Endometrium (tissue), 2 donors: ENCODE data around the gene TMEM165.
A peak's percentile ranks its signal among the peaks of the same experiment; 100 is the strongest.
"Not testable (repeated sequence)": the region's sequence is repeated elsewhere in the genome, so short reads cannot be mapped to it uniquely, and the experiment has no call there.

Source experiments
- FAIRE-seq: peaks from 2 replicates; lab custom pipeline; 2012; peaks lifted over from hg19 to GRCh38; lab: Jason Lieb, UNC
- donor health status: control.
- donor health status: control.

TMEM165 gene, protein sequence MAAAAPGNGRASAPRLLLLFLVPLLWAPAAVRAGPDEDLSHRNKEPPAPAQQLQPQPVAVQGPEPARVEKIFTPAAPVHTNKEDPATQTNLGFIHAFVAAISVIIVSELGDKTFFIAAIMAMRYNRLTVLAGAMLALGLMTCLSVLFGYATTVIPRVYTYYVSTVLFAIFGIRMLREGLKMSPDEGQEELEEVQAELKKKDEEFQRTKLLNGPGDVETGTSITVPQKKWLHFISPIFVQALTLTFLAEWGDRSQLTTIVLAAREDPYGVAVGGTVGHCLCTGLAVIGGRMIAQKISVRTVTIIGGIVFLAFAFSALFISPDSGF

GRCh38 chr4:55395529-55396307, at the start of gene TMEM165:
TSS of gene TMEM165 (plus strand) at chr4:55395957. CDS start at chr4:55396190, 233 bp downstream.
- FAIRE-seq = no peak

DNA sequence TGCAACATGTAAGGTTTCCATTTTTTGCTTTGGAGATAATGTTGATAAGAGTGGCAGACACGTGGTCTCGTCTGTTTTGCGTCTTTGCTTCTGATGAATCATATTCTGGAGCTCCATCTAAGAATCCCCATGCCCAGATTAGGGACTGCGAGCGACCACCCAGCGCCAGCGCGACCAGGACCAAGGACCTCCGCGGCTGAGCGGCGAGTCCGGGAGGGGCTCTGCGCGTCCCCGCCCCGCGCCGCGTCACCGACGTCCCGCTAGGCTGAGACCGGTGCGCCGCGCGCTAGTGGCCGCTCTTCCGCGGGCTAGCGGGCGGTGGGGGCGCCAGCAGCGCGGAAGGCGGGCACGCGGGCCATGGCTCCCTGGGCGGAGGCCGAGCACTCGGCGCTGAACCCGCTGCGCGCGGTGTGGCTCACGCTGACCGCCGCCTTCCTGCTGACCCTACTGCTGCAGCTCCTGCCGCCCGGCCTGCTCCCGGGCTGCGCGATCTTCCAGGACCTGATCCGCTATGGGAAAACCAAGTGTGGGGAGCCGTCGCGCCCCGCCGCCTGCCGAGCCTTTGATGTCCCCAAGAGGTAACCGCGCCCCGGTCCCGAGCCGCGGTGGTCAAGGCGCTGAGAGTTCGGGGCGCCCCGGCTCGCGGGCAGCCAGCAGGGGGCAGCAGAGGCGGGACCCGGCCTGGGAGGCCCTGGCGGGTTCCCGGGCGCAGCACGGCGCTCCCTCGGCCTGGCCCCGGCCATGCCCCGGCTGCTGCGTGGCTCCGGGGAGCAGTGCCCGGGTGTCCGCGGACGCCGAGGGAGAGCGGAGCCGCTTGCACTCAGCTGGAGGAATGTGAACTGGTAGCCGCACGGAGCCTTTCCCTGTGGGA, 49.5 kb upstream of the TMEM165 start, which contains the start of gene SRD5A3:
Gene SRD5A3, plus strand, starts transcription at position 263 of the 871 bp plus-strand sequence. Its CDS starts 95 bp downstream, at position 358.
- no peak for FAIRE-seq

DNA sequence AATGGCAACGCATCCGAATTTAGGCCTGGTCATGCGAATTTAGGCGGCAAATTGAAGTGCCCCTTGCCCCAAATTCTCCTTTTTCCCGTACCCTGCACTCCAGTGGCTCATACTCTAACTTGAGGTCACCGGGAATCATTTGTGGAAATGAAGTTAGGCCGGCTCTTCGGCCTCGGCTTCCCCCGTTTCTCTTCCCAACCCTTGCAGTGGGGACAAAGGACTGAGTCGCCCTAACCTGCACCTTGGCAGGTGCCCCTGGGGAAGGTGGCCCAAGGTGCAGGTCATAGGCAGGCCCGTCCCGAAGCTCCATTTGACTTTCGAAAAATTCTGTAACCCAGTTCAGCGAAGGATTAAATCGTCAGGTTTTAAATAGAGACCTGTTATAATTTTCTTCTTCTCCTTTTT, 48.9 kb upstream of the TMEM165 start:
- no peak for FAIRE-seq

DNA sequence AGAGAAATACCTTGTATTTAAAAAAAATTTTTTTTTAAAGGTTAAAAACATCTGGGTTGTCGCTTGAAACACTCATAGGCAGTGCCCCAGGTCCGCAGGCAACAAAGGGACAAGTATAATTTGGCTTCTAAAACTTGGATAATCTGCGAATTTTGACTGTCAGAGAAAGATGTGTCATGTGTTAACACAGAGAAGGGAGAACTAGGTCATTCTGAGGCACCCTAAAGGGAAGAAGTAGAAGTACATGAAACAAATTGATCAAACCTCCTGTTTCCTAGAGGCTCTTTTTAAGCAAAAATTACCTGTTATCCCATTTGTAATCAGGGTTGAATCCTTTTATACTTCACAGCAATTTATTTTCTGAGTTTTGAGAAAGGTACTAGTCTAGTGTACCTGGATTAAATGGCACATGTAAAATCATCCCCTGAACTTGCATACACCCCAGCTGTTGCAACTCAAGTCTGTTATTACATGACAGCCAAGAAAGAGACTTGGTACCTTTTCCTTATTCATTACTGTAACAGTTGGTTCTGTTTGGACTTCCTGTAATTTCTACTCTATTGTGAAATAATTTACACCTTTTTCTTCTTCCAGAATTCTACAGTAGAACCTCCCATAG, 48.0 kb upstream of the TMEM165 start:
- FAIRE-seq = no peak

DNA sequence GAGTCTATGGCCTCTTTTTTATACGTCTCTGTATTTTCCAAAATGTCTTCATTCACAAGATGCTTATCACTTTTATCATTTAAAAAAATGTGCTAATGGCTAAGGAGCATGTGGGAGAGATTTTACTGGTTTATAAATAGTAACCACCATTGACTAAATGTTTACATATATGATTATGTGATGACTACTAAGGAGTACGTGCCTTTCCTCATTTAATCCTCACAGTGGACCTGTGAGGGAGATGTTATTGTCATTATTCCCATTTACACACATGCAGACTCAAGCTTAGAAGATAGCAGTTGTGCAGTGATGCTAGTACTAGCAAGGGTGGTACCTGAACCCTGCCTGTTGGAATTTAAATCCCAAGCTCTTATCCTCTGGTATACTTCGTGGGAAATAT, 47.3 kb upstream of the TMEM165 start:
- FAIRE-seq = no peak

- not testable (repeated sequence) for FAIRE-seq
These were observed 44.9 kb upstream of the TMEM165 start for GRCh38 chr4:55350870-55351269.

GRCh38 chr4:55351824-55352223, 43.9 kb upstream of the TMEM165 start:
- no peak for FAIRE-seq

- no peak for FAIRE-seq
These were observed 43.0 kb upstream of the TMEM165 start for GRCh38 chr4:55352726-55353125.

DNA sequence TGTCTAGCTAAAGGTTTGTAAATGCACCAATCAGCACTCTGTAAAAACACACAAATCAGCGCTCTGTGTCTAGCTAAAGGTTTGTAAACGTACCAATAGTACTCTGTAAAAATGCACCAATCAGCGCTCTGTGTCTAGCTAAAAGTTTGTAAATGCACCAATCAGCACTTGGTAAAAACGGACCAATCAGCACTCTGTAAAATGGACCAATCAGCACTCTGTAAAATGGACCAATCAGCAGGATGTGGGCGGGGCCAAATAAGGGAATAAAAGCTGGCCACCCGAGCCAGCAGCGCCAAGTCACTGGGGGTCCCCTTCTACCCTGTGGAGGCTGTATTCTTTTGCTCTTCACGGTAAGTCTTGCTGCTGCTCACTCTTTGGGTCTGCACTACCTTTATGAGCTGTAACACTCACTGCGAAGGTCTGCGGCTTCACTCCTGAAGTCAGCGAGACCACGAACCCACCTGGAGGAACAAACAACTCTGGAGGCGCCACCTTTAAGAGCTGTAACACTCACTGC, 42.5 kb upstream of the TMEM165 start:
- not testable (repeated sequence) for FAIRE-seq

DNA sequence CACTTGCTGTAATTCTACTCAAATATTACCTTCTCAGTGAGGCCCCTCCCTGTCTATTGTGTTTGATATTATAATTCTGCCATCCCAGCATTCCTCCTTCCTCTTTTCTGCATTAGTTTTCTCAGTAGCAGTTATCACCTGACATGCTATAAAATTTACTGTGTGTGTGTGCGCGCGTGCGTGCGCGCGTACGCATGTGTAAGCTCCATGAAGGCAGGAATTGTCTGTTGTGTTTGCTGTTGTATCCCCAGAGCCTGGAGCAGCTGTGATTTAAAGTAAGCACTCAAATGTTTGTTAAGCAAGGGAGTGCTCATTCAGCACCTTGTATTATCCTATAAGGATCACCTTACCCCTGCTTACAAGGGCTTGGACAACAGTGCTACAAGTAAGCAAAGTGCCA, 41.1 kb upstream of the TMEM165 start:
- FAIRE-seq = no peak

DNA sequence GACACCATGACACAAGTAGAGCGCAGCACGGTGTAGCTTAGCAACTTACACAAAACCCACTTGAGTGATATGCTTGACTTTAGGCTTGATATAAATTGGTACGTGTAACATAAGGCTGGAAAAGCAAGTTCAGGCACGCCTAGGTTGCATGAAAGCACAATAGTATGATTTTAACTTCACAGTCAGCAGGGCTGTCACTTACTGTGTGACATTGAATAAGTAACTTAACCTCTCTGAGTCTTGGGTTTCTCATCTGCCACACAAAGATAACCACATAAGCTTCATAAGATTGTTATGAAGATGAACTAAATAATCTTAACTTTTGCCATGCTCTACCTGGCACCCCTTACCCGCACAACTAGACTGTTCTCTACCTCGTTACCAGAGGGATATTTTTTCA, 40.2 kb upstream of the TMEM165 start:
- FAIRE-seq = no peak

GRCh38 chr4:55356991-55357461, 38.7 kb upstream of the TMEM165 start:
- no peak for FAIRE-seq

GRCh38 chr4:55358246-55358645, 37.5 kb upstream of the TMEM165 start:
- FAIRE-seq = no peak

- FAIRE-seq = peak; percentile 55
These were observed 37.1 kb upstream of the TMEM165 start for GRCh38 chr4:55358668-55359067.

DNA sequence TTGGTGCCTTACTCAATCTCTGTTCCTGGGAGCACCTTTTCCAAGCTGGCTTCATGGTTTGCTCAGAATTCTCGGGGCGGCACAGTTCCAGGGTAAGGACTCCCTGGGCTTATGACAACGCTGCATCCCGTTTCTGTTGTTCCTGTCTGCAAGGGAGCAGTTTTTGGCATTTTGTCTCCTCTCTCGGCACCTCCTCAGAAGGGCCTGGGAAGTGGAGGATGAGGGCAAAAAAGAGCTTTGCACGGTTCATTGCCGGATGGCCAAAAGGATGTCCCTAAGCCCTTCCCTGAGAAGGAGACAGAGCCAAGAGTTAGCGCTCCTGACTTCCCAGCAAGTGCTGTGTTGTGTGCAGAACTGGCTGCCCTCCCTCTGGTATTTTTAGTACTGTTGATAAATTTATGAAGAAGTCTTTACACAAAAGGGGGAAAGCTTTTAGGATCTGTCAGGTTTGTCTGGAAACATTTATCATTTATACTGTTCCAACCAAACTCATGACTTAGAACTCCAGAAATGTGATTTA, 36.3 kb upstream of the TMEM165 start:
- FAIRE-seq = no peak

GRCh38 chr4:55362938-55363337, 32.8 kb upstream of the TMEM165 start:
- FAIRE-seq = not testable (repeated sequence)

DNA sequence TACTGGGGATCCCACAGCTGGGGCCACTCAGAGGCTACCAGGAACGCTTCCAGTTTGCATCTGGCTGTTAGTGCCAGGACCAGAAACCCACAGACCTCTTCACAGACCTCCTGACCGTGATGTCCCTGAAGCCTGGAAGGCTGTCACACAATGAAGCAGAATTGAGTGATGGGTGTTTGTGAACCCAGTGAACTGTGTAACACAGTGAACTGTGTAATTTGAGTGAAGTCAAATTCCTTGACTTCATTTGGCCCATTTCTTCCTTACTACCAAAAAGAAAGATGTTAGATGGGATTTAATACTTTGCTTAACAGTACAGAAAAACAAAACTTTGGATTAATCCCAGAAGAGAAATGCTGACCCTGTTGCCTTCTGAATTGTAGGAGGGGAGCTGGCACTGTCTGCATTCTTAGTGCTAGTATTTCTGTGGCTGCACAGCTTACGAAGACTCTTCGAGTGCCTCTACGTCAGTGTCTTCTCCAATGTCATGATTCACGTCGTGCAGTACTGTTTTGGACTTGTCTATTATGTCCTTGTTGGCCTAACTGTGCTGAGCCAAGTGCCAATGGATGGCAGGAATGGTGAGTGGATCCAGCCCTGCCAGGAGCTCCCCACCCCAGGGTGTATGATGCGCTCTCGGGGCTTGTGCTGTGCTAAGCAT, 31.9 kb upstream of the TMEM165 start:
- no peak for FAIRE-seq

- no peak for FAIRE-seq
These were observed 30.9 kb upstream of the TMEM165 start for GRCh38 chr4:55364691-55365344.

- FAIRE-seq = no peak
These were observed 30.4 kb upstream of the TMEM165 start for GRCh38 chr4:55365345-55365728.

DNA sequence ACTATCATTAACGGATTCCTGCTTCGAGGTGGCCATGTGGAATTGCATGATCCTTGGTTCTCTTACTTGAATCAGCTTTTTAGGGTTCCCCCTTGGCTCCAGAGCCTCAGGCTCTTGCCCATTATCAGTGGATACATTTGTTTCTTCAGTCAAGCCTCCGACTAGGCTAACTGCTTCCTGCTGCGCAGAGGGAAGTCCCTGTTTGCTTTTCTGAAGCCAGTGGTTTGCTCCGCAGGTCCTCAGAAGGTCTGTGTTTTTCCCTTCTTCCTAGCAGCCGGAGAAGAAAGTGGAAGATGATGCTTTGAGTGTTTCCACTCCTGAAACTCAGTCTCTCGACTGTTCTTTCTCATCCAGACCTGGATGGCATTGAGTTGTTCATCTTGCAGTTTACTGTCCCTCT, 29.1 kb upstream of the TMEM165 start:
- FAIRE-seq = no peak
